Measurements from ENCODE around the gene SMCO2.

Gene SMCO2

DNA sequence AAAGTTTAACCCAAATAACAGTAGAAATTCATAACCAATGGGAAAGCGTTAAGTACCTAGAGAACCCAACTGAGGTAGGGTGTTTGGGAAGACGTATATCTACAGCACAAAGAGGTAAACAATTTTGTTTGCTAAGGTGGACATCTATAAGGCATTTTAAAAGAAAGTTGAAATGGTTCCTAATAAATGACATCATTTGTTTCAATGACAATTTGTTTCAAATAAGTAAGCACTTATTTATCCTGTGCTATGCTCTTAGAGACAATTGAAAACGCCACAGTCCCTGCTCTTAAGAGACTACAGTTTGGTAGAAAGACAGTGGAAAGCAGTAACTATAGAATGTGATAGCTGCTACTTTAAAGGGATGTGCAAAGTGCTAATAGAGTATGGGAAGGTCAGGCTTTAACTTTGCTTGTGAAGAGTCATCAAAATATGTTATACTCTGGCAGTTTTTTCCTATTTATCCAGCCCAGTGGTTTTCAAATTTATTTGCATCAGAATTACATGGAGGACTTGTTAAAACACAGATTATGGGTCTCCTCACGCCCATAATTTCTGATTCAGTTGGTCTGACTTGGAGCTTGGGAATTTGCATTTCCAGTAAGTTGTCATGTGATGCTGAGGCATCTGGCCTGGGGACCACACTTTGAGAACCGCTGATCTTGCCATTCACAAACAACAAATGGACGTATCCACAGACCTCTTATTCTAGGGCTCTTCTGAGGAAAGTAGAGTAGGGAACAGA lies 19.6 kb upstream of the SMCO2 start:
- TF ChIP-seq TCF12 (IDR thresholded peaks at IDR 0.05; ENCODE audit: low read depth) (no peak), RAD21 (IDR thresholded peaks at IDR 0.05; ENCODE audit: low read depth) (no peak), TAF1 (IDR thresholded peaks at IDR 0.05; ENCODE audit: low read depth) (no peak), FOXM1 (IDR thresholded peaks at IDR 0.05; ENCODE audit: borderline replicate concordance, low read depth) (no peak), EP300 (IDR thresholded peaks at IDR 0.05; ENCODE audit: borderline replicate concordance) (no peak), ZBTB7A (IDR thresholded peaks at IDR 0.05; ENCODE audit: low read depth) (no peak), NFIC (IDR thresholded peaks at IDR 0.05) (no peak), TEAD4 (IDR thresholded peaks at IDR 0.05) (no peak), YY1 (IDR thresholded peaks at IDR 0.05; ENCODE audit: low read depth) (no peak), MAX (IDR thresholded peaks at IDR 0.05) (no peak)
- TF ChIP-seq, protein P1, sequence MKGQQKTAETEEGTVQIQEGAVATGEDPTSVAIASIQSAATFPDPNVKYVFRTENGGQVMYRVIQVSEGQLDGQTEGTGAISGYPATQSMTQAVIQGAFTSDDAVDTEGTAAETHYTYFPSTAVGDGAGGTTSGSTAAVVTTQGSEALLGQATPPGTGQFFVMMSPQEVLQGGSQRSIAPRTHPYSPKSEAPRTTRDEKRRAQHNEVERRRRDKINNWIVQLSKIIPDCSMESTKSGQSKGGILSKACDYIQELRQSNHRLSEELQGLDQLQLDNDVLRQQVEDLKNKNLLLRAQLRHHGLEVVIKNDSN (IDR thresholded peaks at IDR 0.05), result no peak

GRCh38 chr12:27427824-27428223 lies 18.7 kb upstream of the SMCO2 start:
- no peak for TF ChIP-seq RAD21 (IDR thresholded peaks at IDR 0.05; ENCODE audit: low read depth)
- no peak for TF ChIP-seq TAF1 (IDR thresholded peaks at IDR 0.05; ENCODE audit: low read depth)
- TF ChIP-seq CEBPB (IDR thresholded peaks at IDR 0.05), result no peak
- TF ChIP-seq FOXM1 (IDR thresholded peaks at IDR 0.05; ENCODE audit: borderline replicate concordance, low read depth), result no peak
- no peak for TF ChIP-seq TCF12 (IDR thresholded peaks at IDR 0.05; ENCODE audit: low read depth)
- TF ChIP-seq EP300 (IDR thresholded peaks at IDR 0.05; ENCODE audit: borderline replicate concordance), result no peak
- no peak for TF ChIP-seq NFIC (IDR thresholded peaks at IDR 0.05)

DNA sequence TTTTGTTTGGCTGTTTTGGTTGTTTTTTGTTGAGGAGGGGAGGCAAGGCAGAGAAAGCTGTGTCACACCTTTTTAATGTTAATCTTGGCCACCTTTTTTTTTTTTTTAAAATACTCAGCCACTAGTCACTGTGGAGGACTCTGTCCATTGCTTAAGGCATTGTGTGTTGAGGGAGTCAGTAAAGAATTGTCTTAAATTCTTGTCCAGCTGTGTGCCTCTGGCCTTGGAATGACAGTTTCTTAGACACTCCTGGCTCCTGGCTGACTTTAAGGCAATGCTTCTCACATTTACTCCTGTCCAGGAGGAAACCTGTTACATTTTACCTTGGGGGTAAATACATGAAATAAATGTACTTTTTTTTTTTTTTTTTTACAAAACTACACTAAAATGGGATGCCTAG lies 18.1 kb upstream of the SMCO2 start:
- TF ChIP-seq, protein P1 (IDR thresholded peaks at IDR 0.05), result no peak
- TF ChIP-seq YY1 (IDR thresholded peaks at IDR 0.05; ENCODE audit: low read depth) (no peak), TEAD4 (IDR thresholded peaks at IDR 0.05) (no peak), TAF1 (IDR thresholded peaks at IDR 0.05; ENCODE audit: low read depth) (no peak), FOXM1 (IDR thresholded peaks at IDR 0.05; ENCODE audit: borderline replicate concordance, low read depth) (no peak), CREB1 (IDR thresholded peaks at IDR 0.05; ENCODE audit: low read depth) (no peak), CEBPB (IDR thresholded peaks at IDR 0.05) (no peak), EGR1 (IDR thresholded peaks at IDR 0.05) (no peak), ZBTB7A (IDR thresholded peaks at IDR 0.05; ENCODE audit: low read depth) (no peak), RAD21 (IDR thresholded peaks at IDR 0.05; ENCODE audit: low read depth) (no peak), EP300 (IDR thresholded peaks at IDR 0.05; ENCODE audit: borderline replicate concordance) (no peak), TCF12 (IDR thresholded peaks at IDR 0.05; ENCODE audit: low read depth) (no peak), NFIC (IDR thresholded peaks at IDR 0.05) (no peak), MAX (IDR thresholded peaks at IDR 0.05) (no peak)
- TF ChIP-seq, protein P2, sequence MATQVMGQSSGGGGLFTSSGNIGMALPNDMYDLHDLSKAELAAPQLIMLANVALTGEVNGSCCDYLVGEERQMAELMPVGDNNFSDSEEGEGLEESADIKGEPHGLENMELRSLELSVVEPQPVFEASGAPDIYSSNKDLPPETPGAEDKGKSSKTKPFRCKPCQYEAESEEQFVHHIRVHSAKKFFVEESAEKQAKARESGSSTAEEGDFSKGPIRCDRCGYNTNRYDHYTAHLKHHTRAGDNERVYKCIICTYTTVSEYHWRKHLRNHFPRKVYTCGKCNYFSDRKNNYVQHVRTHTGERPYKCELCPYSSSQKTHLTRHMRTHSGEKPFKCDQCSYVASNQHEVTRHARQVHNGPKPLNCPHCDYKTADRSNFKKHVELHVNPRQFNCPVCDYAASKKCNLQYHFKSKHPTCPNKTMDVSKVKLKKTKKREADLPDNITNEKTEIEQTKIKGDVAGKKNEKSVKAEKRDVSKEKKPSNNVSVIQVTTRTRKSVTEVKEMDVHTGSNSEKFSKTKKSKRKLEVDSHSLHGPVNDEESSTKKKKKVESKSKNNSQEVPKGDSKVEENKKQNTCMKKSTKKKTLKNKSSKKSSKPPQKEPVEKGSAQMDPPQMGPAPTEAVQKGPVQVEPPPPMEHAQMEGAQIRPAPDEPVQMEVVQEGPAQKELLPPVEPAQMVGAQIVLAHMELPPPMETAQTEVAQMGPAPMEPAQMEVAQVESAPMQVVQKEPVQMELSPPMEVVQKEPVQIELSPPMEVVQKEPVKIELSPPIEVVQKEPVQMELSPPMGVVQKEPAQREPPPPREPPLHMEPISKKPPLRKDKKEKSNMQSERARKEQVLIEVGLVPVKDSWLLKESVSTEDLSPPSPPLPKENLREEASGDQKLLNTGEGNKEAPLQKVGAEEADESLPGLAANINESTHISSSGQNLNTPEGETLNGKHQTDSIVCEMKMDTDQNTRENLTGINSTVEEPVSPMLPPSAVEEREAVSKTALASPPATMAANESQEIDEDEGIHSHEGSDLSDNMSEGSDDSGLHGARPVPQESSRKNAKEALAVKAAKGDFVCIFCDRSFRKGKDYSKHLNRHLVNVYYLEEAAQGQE (IDR thresholded peaks at IDR 0.05; ENCODE audit: low read depth), result no peak

GRCh38 chr12:27429606-27430005 lies 16.9 kb upstream of the SMCO2 start:
- TF ChIP-seq, protein P1 (IDR thresholded peaks at IDR 0.05), result no peak
- TF ChIP-seq MAX (IDR thresholded peaks at IDR 0.05), result no peak
- no peak for TF ChIP-seq EGR1 (IDR thresholded peaks at IDR 0.05)
- TF ChIP-seq ZBTB7A (IDR thresholded peaks at IDR 0.05; ENCODE audit: low read depth), result no peak
- TF ChIP-seq, protein P2 (IDR thresholded peaks at IDR 0.05; ENCODE audit: low read depth), result no peak
- no peak for TF ChIP-seq CREB1 (IDR thresholded peaks at IDR 0.05; ENCODE audit: low read depth)
- no peak for TF ChIP-seq TEAD4 (IDR thresholded peaks at IDR 0.05)
- TF ChIP-seq YY1 (IDR thresholded peaks at IDR 0.05; ENCODE audit: low read depth), result no peak
- no peak for TF ChIP-seq TCF12 (IDR thresholded peaks at IDR 0.05; ENCODE audit: low read depth)
- no peak for TF ChIP-seq TAF1 (IDR thresholded peaks at IDR 0.05; ENCODE audit: low read depth)
- TF ChIP-seq FOXM1 (IDR thresholded peaks at IDR 0.05; ENCODE audit: borderline replicate concordance, low read depth), result no peak
- no peak for TF ChIP-seq NFIC (IDR thresholded peaks at IDR 0.05)
- no peak for TF ChIP-seq RAD21 (IDR thresholded peaks at IDR 0.05; ENCODE audit: low read depth)

DNA sequence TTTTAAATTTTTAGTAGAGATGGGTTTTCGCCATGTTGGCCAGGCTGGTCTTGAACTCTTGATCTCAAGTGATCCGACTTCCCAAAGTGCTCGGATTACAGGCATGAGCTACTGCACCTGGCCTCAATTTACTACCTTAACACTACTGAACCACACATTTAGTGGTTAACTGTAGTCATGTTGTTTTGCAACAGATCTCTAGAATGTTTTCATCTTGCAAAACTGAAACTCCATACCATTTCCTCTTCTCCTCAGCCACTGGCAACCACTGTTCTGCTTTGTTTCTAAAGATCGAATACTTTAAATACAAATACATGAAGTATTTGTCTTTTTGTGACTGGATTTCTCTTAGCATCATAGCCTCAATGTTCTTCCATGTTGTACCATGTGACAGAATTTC lies 15.4 kb upstream of the SMCO2 start:
- TF ChIP-seq YY1 (IDR thresholded peaks at IDR 0.05; ENCODE audit: low read depth) (no peak), TCF12 (IDR thresholded peaks at IDR 0.05; ENCODE audit: low read depth) (no peak), NFIC (IDR thresholded peaks at IDR 0.05) (no peak)
- TF ChIP-seq, protein P1 (IDR thresholded peaks at IDR 0.05), result no peak
